Progenitor cell of endocrine pancreas (in vitro differentiated cells): Measurements from ENCODE around the gene EMP3. TPM values are rescaled to one million over a fixed set of nuclear protein-coding genes. Genes with fewer than 3 reads are reported as not detected.
A peak's percentile ranks its signal among the peaks of the same experiment; 100 is the strongest.

Experiments
- DNase-seq: peaks from one replicate; pipeline ENCODE4 v3.0.0; 2021; ENCODE audit warnings: low spot score; ENCODE audit not compliant: unreplicated experiment
- H3K27ac Mint-ChIP-seq: 2 replicates; pipeline ENCODE4 v1.8.0; 2021; ENCODE audit warnings: mild to moderate bottlenecking, moderate library complexity, mixed read lengths
- H3K27me3 Mint-ChIP-seq: 2 replicates; pipeline ENCODE4 v1.8.0; 2021; ENCODE audit warnings: mixed read lengths
- H3K36me3 Mint-ChIP-seq: 2 replicates; pipeline ENCODE4 v1.8.0; 2022; ENCODE audit warnings: mixed read lengths; ENCODE audit not compliant: insufficient read depth
- H3K4me1 Mint-ChIP-seq: 2 replicates; pipeline ENCODE4 v1.8.0; 2021; ENCODE audit warnings: low read depth, mixed read lengths
- H3K4me3 Mint-ChIP-seq: 2 replicates; pipeline ENCODE4 v1.8.0; 2021; ENCODE audit warnings: low read depth, mild to moderate bottlenecking, moderate library complexity, mixed read lengths
- H3K9me3 Mint-ChIP-seq: 2 replicates; pipeline ENCODE4 v1.8.0; 2021; ENCODE audit warnings: low read depth, mixed read lengths
- CTCF ChIP-seq: fragments of 200-600 bp; sonication (generic); IDR thresholded peaks from one replicate; pipeline ENCODE4 v1.5.0; 2021; ENCODE audit warnings: antibody characterized with exemption, mild to moderate bottlenecking; ENCODE audit not compliant: unreplicated experiment
- total RNA-seq: library from RNA; stranded (reverse); gene quantifications from 2 replicates; pipeline ENCODE4 v1.2.1, GENCODE V29; 2021

The EMP3 gene
- total RNA-seq, 1 donor from 2014 or later, result 2.9 TPM

GRCh38 chr19:48333467-48334384, 8.4 kb downstream of the EMP3 start:
- peaks cover 19% of the 10 kb centered on the region for H3K4me1 Mint-ChIP-seq
- H3K27ac Mint-ChIP-seq, result peak overlapping the region; percentile 96
- H3K4me3 Mint-ChIP-seq, result peak overlapping the region; percentile 75
- no peaks in the 10 kb centered on the region for H3K36me3 Mint-ChIP-seq
- peak; percentile 75 for TF ChIP-seq CTCF
- H3K9me3 Mint-ChIP-seq, result no peaks in the 10 kb centered on the region
- H3K27me3 Mint-ChIP-seq, result no peaks in the 10 kb centered on the region
- peak; percentile 64 for DNase-seq

GRCh38 chr19:48338253-48338755, 13.0 kb downstream of the EMP3 start:
- Mint-ChIP-seq H3K4me3 (no peak overlapping the region), H3K36me3 (no peaks in the 10 kb centered on the region), H3K4me1 (no peaks in the 10 kb centered on the region), H3K27ac (no peak overlapping the region), H3K27me3 (no peaks in the 10 kb centered on the region), H3K9me3 (no peaks in the 10 kb centered on the region)
- no peak for DNase-seq
- TF ChIP-seq CTCF, result no peak

GRCh38 chr19:48338802-48339503, 13.6 kb downstream of the EMP3 start:
- Mint-ChIP-seq H3K27ac (no peak overlapping the region), H3K4me3 (no peak overlapping the region), H3K9me3 (no peaks in the 10 kb centered on the region), H3K4me1 (no peaks in the 10 kb centered on the region), H3K36me3 (no peaks in the 10 kb centered on the region), H3K27me3 (no peaks in the 10 kb centered on the region)
- TF ChIP-seq CTCF, result no peak
- DNase-seq, result no peak

GRCh38 chr19:48340995-48341394, 15.6 kb downstream of the EMP3 start:
- Mint-ChIP-seq H3K36me3 (no peaks in the 10 kb centered on the region), H3K4me3 (no peak overlapping the region), H3K4me1 (no peaks in the 10 kb centered on the region), H3K9me3 (no peaks in the 10 kb centered on the region), H3K27ac (peak overlapping the region; percentile 16), H3K27me3 (no peaks in the 10 kb centered on the region)
- DNase-seq, result no peak
- no peak for TF ChIP-seq CTCF
